Mucosa of descending colon (tissue), 3 donors: ENCODE measurements around the gene COX6A1. TPM values are rescaled to one million over a fixed set of nuclear protein-coding genes. Genes with fewer than 3 reads are reported as not detected.

ENCODE experiments used
- ATAC-seq: fragments of 200-7000 bp; cut with Tn5 transposase; one replicate; pipeline ENCODE4 v1.9.1; 2020; ENCODE audit warnings: mild to moderate bottlenecking, moderate library complexity
- DNase-seq, 3 donors: peaks; one replicate each; pipeline ENCODE4 v3.0.0-alpha.2; 2020
- H3K36me3 ChIP-seq: fragments of 200-600 bp; one replicate; pipeline ENCODE4 v1.8.0; 2021; ENCODE audit warnings: low read depth, mild to moderate bottlenecking
- H3K4me1 ChIP-seq: fragments of 200-600 bp; one replicate; pipeline ENCODE4 v1.8.0; 2021; ENCODE audit warnings: low read depth, mild to moderate bottlenecking
- H3K4me3 ChIP-seq: fragments of 200-600 bp; one replicate; pipeline ENCODE4 v1.8.0; 2021; ENCODE audit warnings: mild to moderate bottlenecking
- H3K9me3 ChIP-seq: fragments of 200-600 bp; one replicate; pipeline ENCODE4 v1.8.0; 2021; ENCODE audit warnings: mild to moderate bottlenecking
- intact Hi-C, 2 donors: fragments of 100-400 bp; cut with DNase I in 1 of 2; cut with micrococcal nuclease in 1 of 2; formaldehyde crosslinking; loops; one replicate each; pipeline versions ENCODE4 v1.11.0 to v1.11.1; 2022; cut with DNase I, micrococcal nuclease
- total RNA-seq, 3 donors: library from RNA; stranded (reverse); fragmentation: NEBNext Ultra II Directional in 2 of 3; extraction: Animal tissue kit (Norgen Biotek cat#: 25700) in 2 of 3; gene quantifications; one replicate each; pipeline versions ENCODE4 v1.2.1 to v1.2.4, GENCODE V29; 2021 to 2023
- TF ChIP-seq, protein P1 (sequence below): fragments of 200-600 bp; IDR thresholded peaks from one replicate; pipeline ENCODE4 v1.8.0; 2022; ENCODE audit warnings: antibody characterized with exemption, mild to moderate bottlenecking
- donor health status: DM: no; HTN: no; CAD: no; lungs with moderate emphysema.
- donor health status: DM: no; HTN: no; CAD: no.
- donor health status: DM: no; HTN: yes; CAD: no.

The COX6A1 gene
- total RNA-seq, 3 donors from 2014 or later: 509 to 899 (median 865) TPM

DNA sequence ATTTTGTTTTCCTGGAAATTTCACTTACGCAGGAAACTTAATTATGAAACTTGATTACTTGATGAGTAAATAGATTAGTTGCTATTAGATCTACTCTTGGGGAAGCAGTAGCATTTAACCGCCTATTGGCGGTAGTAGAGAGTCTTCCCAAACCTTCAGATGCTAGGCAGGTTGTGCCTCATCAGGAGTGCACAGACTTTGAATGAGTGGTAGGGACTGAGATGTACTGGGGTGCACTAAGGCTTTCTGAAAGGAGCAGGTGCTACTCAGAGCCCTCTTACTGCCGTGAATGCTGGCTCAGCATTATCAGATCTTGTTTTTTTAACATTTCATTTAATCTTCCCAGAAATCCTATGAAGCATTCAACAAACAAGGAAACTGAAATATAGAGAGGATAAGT is 16.1 kb downstream of the COX6A1 start:
- TF ChIP-seq, protein P1, sequence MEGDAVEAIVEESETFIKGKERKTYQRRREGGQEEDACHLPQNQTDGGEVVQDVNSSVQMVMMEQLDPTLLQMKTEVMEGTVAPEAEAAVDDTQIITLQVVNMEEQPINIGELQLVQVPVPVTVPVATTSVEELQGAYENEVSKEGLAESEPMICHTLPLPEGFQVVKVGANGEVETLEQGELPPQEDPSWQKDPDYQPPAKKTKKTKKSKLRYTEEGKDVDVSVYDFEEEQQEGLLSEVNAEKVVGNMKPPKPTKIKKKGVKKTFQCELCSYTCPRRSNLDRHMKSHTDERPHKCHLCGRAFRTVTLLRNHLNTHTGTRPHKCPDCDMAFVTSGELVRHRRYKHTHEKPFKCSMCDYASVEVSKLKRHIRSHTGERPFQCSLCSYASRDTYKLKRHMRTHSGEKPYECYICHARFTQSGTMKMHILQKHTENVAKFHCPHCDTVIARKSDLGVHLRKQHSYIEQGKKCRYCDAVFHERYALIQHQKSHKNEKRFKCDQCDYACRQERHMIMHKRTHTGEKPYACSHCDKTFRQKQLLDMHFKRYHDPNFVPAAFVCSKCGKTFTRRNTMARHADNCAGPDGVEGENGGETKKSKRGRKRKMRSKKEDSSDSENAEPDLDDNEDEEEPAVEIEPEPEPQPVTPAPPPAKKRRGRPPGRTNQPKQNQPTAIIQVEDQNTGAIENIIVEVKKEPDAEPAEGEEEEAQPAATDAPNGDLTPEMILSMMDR: peak; percentile 24
- intact Hi-C loops: no loop called here
- Histone ChIP-seq H3K36me3 (peaks cover 1% of the 10 kb centered on the region), H3K4me1 (no peaks in the 10 kb centered on the region), H3K4me3 (no peak overlapping the region), H3K9me3 (no peaks in the 10 kb centered on the region)
- DNase-seq (no peak), ATAC-seq (peak; percentile 79)

DNA sequence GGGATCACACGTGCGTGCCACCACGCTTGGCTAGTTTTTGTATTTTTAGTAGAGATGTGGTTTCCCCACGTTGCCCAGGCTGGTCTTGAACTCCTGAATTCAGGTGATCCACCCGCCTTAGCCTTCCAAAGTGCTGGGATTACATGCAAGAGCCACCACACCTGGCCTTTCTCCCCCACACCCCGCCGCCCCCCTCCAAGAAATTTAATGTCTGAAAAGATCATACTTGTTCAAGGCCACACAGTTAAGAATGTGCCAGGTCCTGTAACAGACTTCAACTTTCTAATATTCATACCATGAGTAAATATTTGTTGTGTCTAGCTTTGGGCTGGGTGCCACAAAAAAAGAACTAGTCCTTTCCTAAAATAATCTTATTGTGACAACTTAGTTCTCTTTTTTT is 17.4 kb downstream of the COX6A1 start:
- H3K4me3 ChIP-seq: no peak overlapping the region
- H3K4me1 ChIP-seq: no peaks in the 10 kb centered on the region
- TF ChIP-seq, protein P1: no peak
- DNase-seq: no peak
- intact Hi-C loops: no loop called here
- H3K36me3 ChIP-seq: peaks cover 7% of the 10 kb centered on the region
- H3K9me3 ChIP-seq: no peaks in the 10 kb centered on the region
- ATAC-seq: no peak

DNA sequence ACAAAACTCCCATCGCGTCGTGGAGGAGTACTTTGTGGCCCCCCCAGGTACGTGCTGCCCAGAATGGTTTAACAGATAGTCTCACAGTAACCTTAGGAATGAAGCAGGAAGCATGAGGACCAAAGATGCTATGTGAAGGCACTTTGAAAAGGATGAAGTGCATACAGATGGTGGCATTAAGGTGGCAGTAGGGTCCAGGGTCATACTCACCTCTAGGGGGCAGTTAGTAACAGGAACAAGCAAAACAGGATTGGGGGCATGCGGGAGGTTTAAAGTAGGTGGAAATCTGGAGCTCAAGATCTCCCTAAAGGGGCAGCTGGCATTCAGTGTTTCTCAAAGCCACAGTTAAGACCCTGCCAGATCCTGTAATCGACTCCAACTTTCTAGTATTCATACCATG is 19.2 kb downstream of the COX6A1 start:
- Histone ChIP-seq H3K9me3 (no peaks in the 10 kb centered on the region), H3K4me1 (no peaks in the 10 kb centered on the region), H3K36me3 (peaks cover 10% of the 10 kb centered on the region), H3K4me3 (no peak overlapping the region)
- TF ChIP-seq, protein P1: no peak
- intact Hi-C loops: no loop called here
- DNase-seq (no peak), ATAC-seq (no peak)

DNA sequence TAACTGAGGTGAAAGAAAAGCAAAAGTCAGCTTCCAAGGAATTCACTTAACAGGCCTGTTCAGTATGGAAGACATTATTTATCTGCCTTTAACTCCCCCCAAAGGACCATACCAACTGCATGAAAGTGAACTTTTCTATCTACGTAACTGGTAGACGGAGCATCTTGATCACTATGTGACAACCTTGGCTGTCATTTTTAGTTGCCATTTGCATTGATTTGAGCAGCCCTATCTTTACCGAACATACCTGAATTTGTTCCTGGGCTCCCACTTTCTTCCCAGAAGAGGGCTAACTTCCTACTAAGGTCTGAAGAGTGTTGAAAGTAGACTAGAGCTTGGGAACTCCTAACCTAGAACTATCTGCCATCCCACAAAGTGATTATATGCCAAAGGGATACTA is 22.2 kb downstream of the COX6A1 start:
- TF ChIP-seq, protein P1: no peak
- ATAC-seq: no peak
- intact Hi-C loops: no loop called here

DNA sequence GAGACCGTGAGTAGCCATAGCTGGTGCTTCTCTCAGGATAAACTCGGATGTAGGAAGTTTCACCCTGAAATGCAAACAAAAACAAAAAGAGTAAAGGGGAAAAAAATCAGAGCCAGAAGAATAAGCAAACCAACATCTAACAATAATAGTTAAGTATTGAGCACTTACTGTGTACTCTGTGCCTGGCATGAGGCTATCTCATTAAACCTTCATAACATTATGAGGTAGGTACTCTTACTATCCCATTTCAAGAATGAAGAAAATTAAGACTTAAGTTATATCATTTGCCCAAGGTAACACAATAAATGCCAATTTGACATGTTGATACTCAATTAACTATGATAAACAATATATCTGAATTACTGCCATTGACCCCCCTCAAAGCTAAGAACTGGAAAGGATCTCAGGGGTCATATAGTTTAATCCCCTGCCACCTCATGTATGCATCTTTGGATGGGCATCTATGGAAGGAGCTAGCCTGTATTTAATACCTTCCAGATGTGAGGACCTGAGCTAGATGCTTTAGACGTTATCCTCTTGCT is 24.3 kb downstream of the COX6A1 start:
- H3K4me3 ChIP-seq: no peak overlapping the region
- peaks cover 16% of the 10 kb centered on the region for H3K36me3 ChIP-seq
- ATAC-seq (no peak), DNase-seq (no peak)
- TF ChIP-seq, protein P1: no peak
- no peaks in the 10 kb centered on the region for H3K9me3 ChIP-seq
- intact Hi-C loops: no loop called here
- H3K4me1 ChIP-seq: peaks cover 7% of the 10 kb centered on the region

More for the DNA sequence above, 22.2 kb downstream of the COX6A1 start:
- Histone ChIP-seq H3K4me3 (no peak overlapping the region), H3K9me3 (no peaks in the 10 kb centered on the region), H3K36me3 (peaks cover 16% of the 10 kb centered on the region), H3K4me1 (no peaks in the 10 kb centered on the region)
- no peak for DNase-seq

DNA sequence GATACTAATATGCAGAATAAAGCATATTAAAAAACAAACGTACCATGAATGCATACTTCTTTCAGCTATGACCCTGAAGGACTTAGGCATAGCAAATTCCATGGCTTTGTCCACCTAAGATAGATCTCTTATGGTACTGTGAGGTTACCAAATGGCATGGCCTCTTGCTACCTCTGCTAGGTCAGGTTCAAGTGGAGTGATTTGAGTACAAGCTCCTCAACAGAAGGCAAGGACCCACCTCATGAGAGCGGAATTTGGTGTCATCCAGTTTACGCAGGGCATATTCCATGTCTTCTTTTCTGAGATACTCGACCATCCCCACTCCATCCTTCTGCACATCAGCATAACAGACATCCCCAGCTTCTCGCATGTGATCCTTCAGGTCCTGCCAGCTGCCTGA is 25.8 kb downstream of the COX6A1 start:
- intact Hi-C loops: no loop called here
- no peak for ATAC-seq
- H3K9me3 ChIP-seq: no peaks in the 10 kb centered on the region

More for the DNA sequence above, 25.8 kb downstream of the COX6A1 start:
- no peak for DNase-seq
- peaks cover 16% of the 10 kb centered on the region for H3K36me3 ChIP-seq
- TF ChIP-seq, protein P1: no peak
- no peak overlapping the region for H3K4me3 ChIP-seq
- H3K4me1 ChIP-seq: peaks cover 10% of the 10 kb centered on the region
